ENCODE data around the gene ZNF827.

DNA sequence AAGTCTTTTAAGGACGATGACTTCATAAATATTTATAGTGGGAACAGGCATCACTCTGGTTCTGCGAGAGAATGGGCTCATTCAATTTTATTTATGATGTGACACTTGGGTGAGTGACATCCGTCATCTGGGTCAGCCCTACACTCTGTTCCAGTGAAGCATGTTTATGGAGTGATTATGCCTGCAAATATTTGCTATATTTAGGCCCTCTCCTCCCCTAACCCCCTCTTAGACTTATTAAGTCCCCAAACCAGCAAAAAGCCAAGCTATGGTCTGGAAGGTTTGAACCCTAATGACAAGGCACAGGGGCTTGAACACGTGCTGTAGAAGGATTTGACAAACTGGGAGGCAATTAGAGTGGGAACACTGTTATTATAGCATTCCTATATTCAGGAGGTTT is 202.8 kb downstream of the ZNF827 start:
- TF ChIP-seq, protein P1, sequence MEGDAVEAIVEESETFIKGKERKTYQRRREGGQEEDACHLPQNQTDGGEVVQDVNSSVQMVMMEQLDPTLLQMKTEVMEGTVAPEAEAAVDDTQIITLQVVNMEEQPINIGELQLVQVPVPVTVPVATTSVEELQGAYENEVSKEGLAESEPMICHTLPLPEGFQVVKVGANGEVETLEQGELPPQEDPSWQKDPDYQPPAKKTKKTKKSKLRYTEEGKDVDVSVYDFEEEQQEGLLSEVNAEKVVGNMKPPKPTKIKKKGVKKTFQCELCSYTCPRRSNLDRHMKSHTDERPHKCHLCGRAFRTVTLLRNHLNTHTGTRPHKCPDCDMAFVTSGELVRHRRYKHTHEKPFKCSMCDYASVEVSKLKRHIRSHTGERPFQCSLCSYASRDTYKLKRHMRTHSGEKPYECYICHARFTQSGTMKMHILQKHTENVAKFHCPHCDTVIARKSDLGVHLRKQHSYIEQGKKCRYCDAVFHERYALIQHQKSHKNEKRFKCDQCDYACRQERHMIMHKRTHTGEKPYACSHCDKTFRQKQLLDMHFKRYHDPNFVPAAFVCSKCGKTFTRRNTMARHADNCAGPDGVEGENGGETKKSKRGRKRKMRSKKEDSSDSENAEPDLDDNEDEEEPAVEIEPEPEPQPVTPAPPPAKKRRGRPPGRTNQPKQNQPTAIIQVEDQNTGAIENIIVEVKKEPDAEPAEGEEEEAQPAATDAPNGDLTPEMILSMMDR (conservative IDR thresholded peaks at IDR 0.05): no peak
- no peak for TF ChIP-seq ZFX (IDR thresholded peaks at IDR 0.05)
